Sigmoid colon (tissue), 7 donors: ENCODE measurements around the gene LEMD1. TPM values are rescaled to one million over a fixed set of nuclear protein-coding genes. Genes with fewer than 3 reads are reported as not detected.
"Not testable (repeated sequence)": the region's sequence is repeated elsewhere in the genome, so short reads cannot be mapped to it uniquely, and the experiment has no call there.

ENCODE experiments used
- DNase-seq: peaks from one replicate; pipeline ENCODE4 v3.0.0-alpha.2; 2019
- H3K27ac ChIP-seq, 4 donors: fragments of 200-600 bp; sonication (generic); one replicate each; pipeline ENCODE4 v1.5.1; 2016 to 2019; ENCODE audit warnings: mild to moderate bottlenecking in 1 of 4
- H3K27me3 ChIP-seq, 3 donors: fragments of 200-600 bp; sonication (generic); one replicate each; pipeline ENCODE4 v1.5.1; 2019; ENCODE audit warnings: mild to moderate bottlenecking in 1 of 3
- H3K36me3 ChIP-seq, 4 donors: fragments of 200-600 bp; sonication (generic); one replicate each; pipeline ENCODE4 v1.5.1; 2016 to 2019
- H3K4me1 ChIP-seq, 4 donors: fragments of 200-600 bp; sonication (generic); one replicate each; pipeline ENCODE4 v1.5.1; 2017 to 2019
- H3K4me3 ChIP-seq, 4 donors: fragments of 200-600 bp; sonication (generic); one replicate each; pipeline ENCODE4 v1.5.1; 2017 to 2019; ENCODE audit warnings: mild to moderate bottlenecking in 2 of 4, moderate library complexity in 1 of 4
- H3K9me3 ChIP-seq, 4 donors: fragments of 200-600 bp in 3 of 4; sonication (generic) in 3 of 4; one replicate each; pipeline versions ENCODE4 v1.5.1 to v1.6.1; 2013 to 2019
- CTCF ChIP-seq, 4 experiments: fragments of 450-650 bp in 3 of 4; fragments of 200-600 bp in 1 of 4; IDR thresholded peaks; one replicate each; pipeline ENCODE4 v1.5.1; 2016 to 2019; ENCODE audit warnings: antibody characterized with exemption in 4 of 4, mild to moderate bottlenecking in 3 of 4, moderate library complexity in 2 of 4
- EP300 ChIP-seq, 4 donors: sonication (generic); formaldehyde crosslinking; IDR thresholded peaks; one replicate each; pipeline ENCODE4 v1.6.1; 2017; ENCODE audit warnings: antibody characterized with exemption in 4 of 4
- POLR2A ChIP-seq, 2 donors: fragments of 450-650 bp; IDR thresholded peaks; one replicate each; pipeline ENCODE4 v1.6.1; 2016; ENCODE audit warnings: antibody characterized with exemption in 2 of 2, mild to moderate bottlenecking in 2 of 2, moderate library complexity in 2 of 2
- POLR2AphosphoS5 ChIP-seq, 4 donors: sonication (generic); formaldehyde crosslinking; IDR thresholded peaks; one replicate each; pipeline ENCODE4 v1.6.1; 2017; ENCODE audit warnings: antibody characterized with exemption in 4 of 4
- WGBS, 2 donors: extraction: QIAGEN DNeasy Blood & Tissue Kit; methylation state at CpG; one replicate each; pipeline ENCODE4 v1.1.7; 2013; 5-methylcytosine and 5-hydroxymethylcytosine counted together
- intact Hi-C: fragments of 100-400 bp; cut with DNase I; formaldehyde crosslinking; loops from one replicate; pipeline ENCODE4 v1.15.1; 2023
- polyA plus RNA-seq, 3 donors: library from polyadenylated mRNA; stranded (reverse); fragments of 200-250 nt; gene quantifications; one replicate each; pipeline ENCODE4 v1.2.3, GENCODE V29; 2013
- total RNA-seq, 4 donors: library from RNA; depleted of rRNA; stranded (reverse); fragments of >200 nt; gene quantifications; one replicate each; pipeline ENCODE4 v1.1.0, GENCODE V29; 2016
- donor health status: healthy with polysubstance abuse.
- donor health status: Bipolar disorder and iron deficiency.
- donor health status: healthy.

LEMD1 gene
- total and polyA plus RNA-seq, 7 donors, result 0.34 TPM; not detected in 6

DNA sequence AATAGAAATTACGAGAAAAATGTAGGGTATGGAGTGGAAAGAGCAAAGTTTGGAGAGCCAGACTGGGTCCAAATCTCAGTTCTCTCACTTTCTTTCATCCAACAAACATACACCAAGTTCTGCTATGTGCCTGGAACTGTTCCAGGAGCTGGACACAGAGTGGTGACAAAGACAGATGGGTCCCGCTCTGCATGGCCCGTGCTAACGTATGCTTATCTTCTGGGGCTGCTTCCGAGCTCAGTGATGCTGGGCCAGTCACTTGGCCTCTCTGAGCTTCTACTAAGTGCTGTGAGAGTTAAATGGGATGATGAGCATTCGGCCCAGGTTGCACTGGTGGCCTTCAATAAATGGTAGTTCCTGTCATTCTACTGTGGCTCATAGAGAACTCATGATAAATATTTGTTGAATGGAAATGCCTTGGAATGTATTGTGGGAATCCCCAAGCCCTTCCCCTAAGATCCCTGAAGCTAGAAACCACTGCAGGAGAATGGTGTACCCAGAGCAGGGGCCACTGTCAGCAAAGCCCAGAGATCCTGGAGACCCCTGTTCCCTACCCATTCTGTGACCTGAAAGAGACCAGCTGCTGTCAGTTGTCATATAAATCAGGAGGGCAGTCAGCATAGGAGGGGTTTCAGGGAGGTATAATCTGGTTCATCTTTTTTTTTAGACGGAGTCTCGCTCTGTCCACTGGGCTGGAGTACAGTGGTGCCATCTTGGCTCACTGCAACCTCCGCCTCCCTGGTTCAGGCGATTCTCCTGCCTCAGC is 3.8 kb downstream of the LEMD1 start:
- intact Hi-C loops, result no loop called here
- TF ChIP-seq EP300 (IDR thresholded peaks at IDR 0.05) (no peak), POLR2A (IDR thresholded peaks at IDR 0.05) (no peak), POLR2AphosphoS5 (IDR thresholded peaks at IDR 0.05) (no peak), CTCF (IDR thresholded peaks at IDR 0.05) (no peak)

DNA sequence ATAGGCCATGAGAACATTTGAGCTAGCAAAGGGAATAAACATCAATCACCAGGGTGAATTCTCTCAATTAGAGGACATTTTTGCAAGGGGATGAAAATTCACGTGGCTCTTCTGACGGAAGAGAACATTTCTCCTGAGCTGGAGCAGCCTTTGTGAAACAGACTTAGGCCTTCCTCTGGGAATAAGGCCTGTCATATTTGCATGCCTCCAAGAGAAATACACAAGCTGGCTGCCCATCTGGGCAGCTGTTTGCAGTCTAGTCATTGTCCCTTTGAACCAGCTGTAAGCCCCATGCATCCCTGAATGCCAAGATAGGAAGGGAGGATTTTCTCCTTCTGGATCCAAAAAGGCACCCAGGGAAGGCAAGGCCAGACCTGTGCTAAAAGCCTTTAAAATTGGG is 5.5 kb downstream of the LEMD1 start:
- H3K36me3 ChIP-seq, result no peaks in the 10 kb centered on the region
- no peak overlapping the region for H3K27ac ChIP-seq
- no peaks in the 10 kb centered on the region for H3K4me1 ChIP-seq
- intact Hi-C loops, result no loop called here
- no peak for TF ChIP-seq CTCF (IDR thresholded peaks at IDR 0.05)
- TF ChIP-seq POLR2A (IDR thresholded peaks at IDR 0.05), result no peak
- TF ChIP-seq POLR2AphosphoS5 (IDR thresholded peaks at IDR 0.05), result peak in 2 of 4 donors; percentile 26 to 33
- no peak for TF ChIP-seq EP300 (IDR thresholded peaks at IDR 0.05)
- 87 to 89% methylated on average over 2 of the region's 2 CpGs for WGBS, 2 donors
- H3K4me3 ChIP-seq, result no peak overlapping the region
- H3K27me3 ChIP-seq, result peaks cover 0 to 3% (median 0%) of the 10 kb centered on the region in 3 donors
- DNase-seq, result no peak
- H3K9me3 ChIP-seq, result no peaks in the 10 kb centered on the region

More for the DNA sequence above, 3.8 kb downstream of the LEMD1 start:
- Histone ChIP-seq H3K9me3 (no peaks in the 10 kb centered on the region), H3K27me3 (peaks cover 0 to 3% (median 0%) of the 10 kb centered on the region in 3 donors), H3K27ac (no peak overlapping the region), H3K4me1 (no peaks in the 10 kb centered on the region), H3K4me3 (no peak overlapping the region), H3K36me3 (no peaks in the 10 kb centered on the region)
- 89 to 92% methylated on average over 10 of the region's 10 CpGs for WGBS, 2 donors
- DNase-seq, result no peak

DNA sequence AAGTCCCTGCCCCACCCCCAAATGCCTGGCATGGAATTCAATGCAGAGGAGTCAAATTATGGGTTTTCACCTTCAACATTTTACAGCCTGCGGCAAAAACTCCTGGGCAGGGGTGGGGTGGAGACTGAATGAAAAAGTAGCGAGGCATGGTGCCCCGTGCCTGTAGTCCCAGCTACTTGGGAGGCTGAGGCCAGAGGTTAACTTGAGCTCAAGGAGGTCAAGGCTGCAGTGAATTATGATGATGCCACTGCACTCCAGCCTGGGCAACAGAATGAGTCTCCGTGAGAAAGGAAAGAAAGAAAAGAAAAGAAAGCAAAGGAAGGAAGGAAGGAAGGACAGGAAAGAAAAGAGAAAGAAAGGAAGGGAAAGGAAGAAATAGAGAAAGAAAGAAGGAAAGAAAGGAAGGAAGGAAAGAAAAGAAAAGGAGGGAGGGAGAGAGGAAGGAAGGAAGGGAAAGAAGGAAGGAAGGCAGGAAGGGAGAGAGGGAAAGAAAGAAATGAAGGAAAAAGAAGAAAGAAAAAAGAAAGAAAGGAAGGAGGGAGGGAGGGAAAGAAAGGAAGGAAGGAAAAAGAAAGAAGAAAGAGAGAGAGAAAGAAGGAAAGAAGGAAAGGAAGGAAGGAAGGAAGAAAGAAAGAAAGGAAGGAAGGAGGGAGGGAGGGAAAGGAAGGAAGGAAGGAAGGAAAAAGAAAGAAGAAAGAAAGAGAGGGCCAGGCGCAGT is 11.1 kb downstream of the LEMD1 start:
- no peak for TF ChIP-seq EP300 (IDR thresholded peaks at IDR 0.05)
- no peak for TF ChIP-seq CTCF (IDR thresholded peaks at IDR 0.05)
- TF ChIP-seq POLR2A (IDR thresholded peaks at IDR 0.05), result no peak
- TF ChIP-seq POLR2AphosphoS5 (IDR thresholded peaks at IDR 0.05), result no peak
- Histone ChIP-seq H3K4me3 (no peak overlapping the region), H3K36me3 (no peaks in the 10 kb centered on the region), H3K4me1 (no peaks in the 10 kb centered on the region), H3K9me3 (no peaks in the 10 kb centered on the region), H3K27ac (no peak overlapping the region), H3K27me3 (no peaks in the 10 kb centered on the region)
- no peak for DNase-seq
- intact Hi-C loops, result no loop called here
- WGBS, 2 donors, result 48 to 71% methylated on average over 5 of the region's 5 CpGs

- Histone ChIP-seq H3K4me1 (no peaks in the 10 kb centered on the region), H3K36me3 (no peaks in the 10 kb centered on the region), H3K9me3 (no peaks in the 10 kb centered on the region), H3K27ac (no peak overlapping the region), H3K4me3 (no peak overlapping the region), H3K27me3 (no peaks in the 10 kb centered on the region)
- no peak for TF ChIP-seq CTCF (IDR thresholded peaks at IDR 0.05)
- no peak for DNase-seq
- WGBS, 2 donors, result 82 to 87% methylated on average over 5 of the region's 5 CpGs
- intact Hi-C loops, result no loop called here
These were observed 13.9 kb downstream of the LEMD1 start for GRCh38 chr1:205407970-205408369.

DNA sequence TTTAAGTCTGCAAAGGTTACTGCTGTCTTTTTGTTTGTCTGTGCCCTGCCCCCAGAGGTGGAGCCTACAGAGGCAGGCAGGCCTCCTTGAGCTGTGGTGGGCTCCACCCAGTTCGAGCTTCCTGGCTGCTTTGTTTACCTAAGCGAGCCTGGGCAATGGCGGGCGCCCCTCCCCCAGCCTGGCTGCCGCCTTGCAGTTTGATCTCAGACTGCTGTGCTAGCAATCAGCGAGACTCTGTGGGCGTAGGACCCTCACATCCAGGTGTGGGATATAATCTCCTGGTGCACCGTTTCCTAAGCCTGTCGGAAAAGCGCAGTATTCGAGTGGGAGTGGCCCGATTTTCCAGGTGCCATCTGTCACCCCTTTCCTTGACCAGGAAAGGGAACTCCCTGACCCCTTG is 15.6 kb downstream of the LEMD1 start:
- WGBS, 2 donors, result 62 to 67% methylated on average over 7 to 8 of the region's 12 CpGs
- H3K36me3 ChIP-seq, intact Hi-C loops, H3K27me3 ChIP-seq, H3K9me3 ChIP-seq, H3K27ac ChIP-seq, H3K4me3 ChIP-seq, DNase-seq, H3K4me1 ChIP-seq: not testable (repeated sequence)

- H3K9me3 ChIP-seq, result not testable (repeated sequence)
- 82 to 97% methylated on average over 1 of the region's 3 CpGs for WGBS, 2 donors
These were observed 17.4 kb downstream of the LEMD1 start for GRCh38 chr1:205404484-205404883.

More at GRCh38 chr1:205404484-205404883, 17.4 kb downstream of the LEMD1 start:
- intact Hi-C loops, H3K4me3 ChIP-seq, H3K27ac ChIP-seq, H3K36me3 ChIP-seq, H3K27me3 ChIP-seq, DNase-seq, H3K4me1 ChIP-seq: not testable (repeated sequence)
